NCI-H345 treated with DMSO at 0.1 percent for 48 hours (cell line): ENCODE measurements around the gene RGL4.
"Not testable (repeated sequence)": the region's sequence is repeated elsewhere in the genome, so short reads cannot be mapped to it uniquely, and the experiment has no call there.

ENCODE experiments used
- DNase-seq: peaks from one replicate; lab custom pipeline; 2025; ENCODE audit not compliant: unreplicated experiment; lab: John Stamatoyannopoulos, UW

Gene RGL4

DNA sequence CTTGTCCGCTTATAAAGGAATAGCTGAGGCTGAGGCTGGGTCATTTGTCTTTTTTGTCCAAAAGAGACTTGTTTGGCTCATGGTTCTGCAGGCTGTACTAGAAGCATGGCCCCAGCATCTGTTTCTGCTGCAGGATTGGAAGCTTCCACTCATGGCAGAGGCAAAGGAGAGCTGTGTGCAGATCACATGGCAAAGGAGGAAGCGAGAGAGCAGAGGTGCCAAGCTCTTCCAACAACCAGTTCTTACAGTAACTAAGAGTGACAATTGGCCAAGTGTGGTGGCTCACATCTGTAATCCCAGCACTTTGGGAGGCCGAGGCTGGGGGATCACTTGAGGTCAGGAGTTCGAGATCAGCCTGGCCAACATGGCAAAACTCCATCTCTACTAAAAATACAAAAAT is 37.3 kb downstream of the RGL4 start:
- DNase-seq = not testable (repeated sequence)

- DNase-seq = no peak
These were observed 46.9 kb downstream of the RGL4 start for GRCh38 chr22:23737696-23738095.

- DNase-seq = no peak
These were observed 51.9 kb downstream of the RGL4 start for GRCh38 chr22:23742505-23743264.

DNA sequence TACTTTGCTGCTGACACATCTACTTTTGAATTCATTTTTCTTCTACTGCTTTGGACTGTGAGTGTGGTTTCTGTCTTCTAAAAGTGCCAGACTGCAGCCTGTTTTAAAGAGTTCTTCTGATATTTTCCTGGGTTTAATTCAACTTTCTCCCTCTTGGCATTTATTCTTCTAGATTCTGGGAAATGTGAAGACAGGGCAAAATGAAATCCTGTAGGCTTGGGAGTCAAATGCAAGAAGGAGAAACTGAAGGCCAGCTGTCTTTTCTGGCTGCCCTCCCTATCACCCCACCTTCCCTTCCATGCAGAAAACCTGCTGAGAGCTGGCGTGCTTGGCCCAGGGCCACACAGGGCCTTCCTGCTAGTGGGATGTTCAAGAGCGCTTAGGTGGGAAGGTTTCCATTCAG is 52.5 kb downstream of the RGL4 start:
- no peak for DNase-seq

GRCh38 chr22:23744001-23744400 is 53.2 kb downstream of the RGL4 start:
- DNase-seq = no peak

DNA sequence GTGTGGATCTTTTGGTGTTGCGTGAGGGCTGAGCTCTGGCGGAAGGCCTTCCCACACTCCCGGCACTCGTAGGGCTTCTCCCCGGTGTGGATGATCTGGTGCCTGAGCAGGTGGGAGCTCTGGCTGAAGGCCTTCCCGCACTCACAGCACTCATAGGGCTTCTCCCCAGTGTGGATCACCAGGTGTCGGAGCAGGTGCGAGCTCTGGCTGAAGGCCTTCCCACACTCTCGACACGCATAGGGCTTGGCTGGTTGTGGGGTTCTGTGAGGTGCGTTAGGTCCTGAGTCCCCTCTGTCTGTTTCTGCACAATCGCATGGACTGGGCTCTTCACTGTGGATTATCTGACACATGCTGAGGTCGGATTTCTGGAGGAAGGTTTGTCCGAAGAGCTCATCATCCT is 53.7 kb downstream of the RGL4 start:
- no peak for DNase-seq

DNA sequence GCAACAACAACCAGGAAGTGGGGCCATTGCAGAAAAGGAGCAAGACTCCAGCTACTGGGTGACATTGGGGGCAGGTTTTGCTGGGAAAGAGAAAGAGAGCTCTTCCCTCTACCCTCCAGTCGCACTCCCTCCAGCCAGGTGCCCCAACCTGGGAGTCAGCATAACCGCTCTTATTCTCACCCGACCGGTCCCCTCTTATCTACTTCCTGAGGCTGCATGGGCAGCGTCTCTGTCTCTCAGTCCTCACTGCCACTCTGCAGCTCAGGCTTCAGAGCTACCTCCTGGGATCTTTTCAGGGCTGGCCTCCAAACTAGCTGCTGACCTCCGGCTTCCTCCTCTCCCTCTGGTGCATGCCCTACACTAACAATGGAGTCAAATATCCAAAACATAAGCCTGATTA is 55.0 kb downstream of the RGL4 start:
- DNase-seq = no peak
